CD8-positive, alpha-beta memory T cell (primary cell): Measurements from ENCODE around the gene GUCY1A2. TPM values are rescaled to one million over a fixed set of nuclear protein-coding genes. Genes with fewer than 3 reads are reported as not detected.
"Not testable (repeated sequence)": the region's sequence is repeated elsewhere in the genome, so short reads cannot be mapped to it uniquely, and the experiment has no call there.

Experiments
- CTCF ChIA-PET: fragments of 350-600 bp; sonication (Branson Sonifier 250); formaldehyde crosslinking; loops from one replicate; lab custom pipeline; 2021; ENCODE audit warnings: antibody characterized with exemption; lab: Charles Lee
- POLR2A ChIA-PET: fragments of 350-600 bp; sonication (Branson Sonifier 250); formaldehyde crosslinking; loops from one replicate; lab custom pipeline; 2021; ENCODE audit warnings: antibody characterized with exemption; lab: Charles Lee
- DNase-seq, 5 donors: peaks; one replicate each; pipeline versions ENCODE4 v3.0.0 to v3.0.0-alpha.2; 2020 to 2022; ENCODE audit warnings: mixed read lengths in 1 of 5
- H3K27ac ChIP-seq: one replicate; pipeline ENCODE4 v1.7.0; 2013; ENCODE audit warnings: low read depth, mild to moderate bottlenecking, low read length, moderate library complexity
- H3K27me3 ChIP-seq: 2 replicates; pipeline ENCODE4 v1.7.0; 2013; ENCODE audit warnings: low read length, mild to moderate bottlenecking; ENCODE audit not compliant: insufficient read depth, poor library complexity, severe bottlenecking
- H3K36me3 ChIP-seq: 2 replicates; pipeline ENCODE4 v1.7.0; 2013; ENCODE audit warnings: mild to moderate bottlenecking, low read length, moderate library complexity; ENCODE audit not compliant: insufficient read depth
- H3K4me1 ChIP-seq: 2 replicates; pipeline ENCODE4 v1.7.0; 2013; ENCODE audit warnings: mild to moderate bottlenecking, low read length, moderate library complexity; ENCODE audit not compliant: insufficient read depth
- H3K4me3 ChIP-seq: 2 replicates; pipeline ENCODE4 v1.7.0; 2013; ENCODE audit warnings: mild to moderate bottlenecking, low read length
- H3K9me3 ChIP-seq: 2 replicates; pipeline ENCODE4 v1.7.0; 2013; ENCODE audit warnings: mild to moderate bottlenecking, low read length
- H3K27ac Mint-ChIP-seq, 8 donors: one replicate each; pipeline ENCODE4 v1.8.0; 2020 to 2021; ENCODE audit warnings: mixed read lengths in 8 of 8, mild to moderate bottlenecking in 6 of 8, inconsistent platforms in 3 of 8, moderate library complexity in 3 of 8
- H3K27me3 Mint-ChIP-seq, 2 donors: one replicate each; pipeline ENCODE4 v1.8.0; 2020 to 2021; ENCODE audit warnings: mixed read lengths in 2 of 2, mild to moderate bottlenecking in 1 of 2, moderate library complexity in 1 of 2
- H3K36me3 Mint-ChIP-seq, 3 donors: one replicate each; pipeline ENCODE4 v1.8.0; 2020 to 2021; ENCODE audit warnings: mixed read lengths in 3 of 3, inconsistent platforms in 1 of 3, mild to moderate bottlenecking in 1 of 3
- H3K4me1 Mint-ChIP-seq, 3 donors: one replicate each; pipeline ENCODE4 v1.8.0; 2020 to 2021; ENCODE audit warnings: mixed read lengths in 3 of 3, inconsistent platforms in 1 of 3, mild to moderate bottlenecking in 1 of 3
- H3K4me3 Mint-ChIP-seq, 7 donors: one replicate each; pipeline ENCODE4 v1.8.0; 2020 to 2021; ENCODE audit warnings: mixed read lengths in 7 of 7, mild to moderate bottlenecking in 6 of 7, moderate library complexity in 4 of 7, inconsistent platforms in 2 of 7
- H3K9me3 Mint-ChIP-seq, 5 donors: one replicate each; pipeline ENCODE4 v1.8.0; 2020 to 2022; ENCODE audit warnings: mixed read lengths in 5 of 5, mild to moderate bottlenecking in 3 of 5, moderate library complexity in 2 of 5, inconsistent platforms in 1 of 5
- polyA plus RNA-seq: library from polyadenylated mRNA; unstranded; fragments of 300-500 nt; fragmentation: Illumina TruSeq; gene quantifications from one replicate; pipeline ENCODE4 v1.2.3, GENCODE V29; 2021
- total RNA-seq, 2 experiments: library from RNA; stranded (reverse); gene quantifications; one replicate each; pipeline ENCODE4 v1.2.3, GENCODE V29; 2021

Gene GUCY1A2
- not detected for total RNA-seq
- not detected for polyA plus RNA-seq

- Histone ChIP-seq H3K4me3 (no peak within 1 kb of the TSS), H3K27ac (no peak within 1 kb of the TSS), H3K4me1 (no peaks in the 10 kb centered on the region), H3K9me3 (no peaks in the 10 kb centered on the region), H3K27me3 (peaks cover 4% of the 10 kb centered on the region), H3K36me3 (no peaks in the 10 kb centered on the region)
- no peak for DNase-seq
- Mint-ChIP-seq H3K4me1 (peaks cover 3 to 11% (median 8%) of the 10 kb centered on the region in 3 donors), H3K36me3 (peaks cover 0 to 4% (median 0%) of the 10 kb centered on the region in 3 donors), H3K27ac (no peak within 1 kb of the TSS), H3K27me3 (peaks cover 24 to 57% of the 10 kb centered on the region in 2 donors), H3K9me3 (peaks cover 0 to 6% (median 5%) of the 10 kb centered on the region in 5 donors), H3K4me3 (peak within 1 kb of the TSS in 2 of 7 donors; percentile 16 to 49)
- CTCF ChIA-PET: no interaction called here
- POLR2A ChIA-PET: no interaction called here
These were observed at the start of gene GUCY1A2 for GRCh38 chr11:107018219-107018901. Gene GUCY1A2, minus strand, starts transcription at chr11:107018476. Its CDS starts 421 bp downstream, at chr11:107018055.

GRCh38 chr11:107054391-107054790 is 36.1 kb upstream of the GUCY1A2 start:
- CTCF ChIA-PET: no interaction called here
- Histone ChIP-seq H3K4me1 (no peaks in the 10 kb centered on the region), H3K36me3 (no peaks in the 10 kb centered on the region), H3K9me3 (no peaks in the 10 kb centered on the region), H3K27ac (no peak overlapping the region), H3K4me3 (no peak overlapping the region), H3K27me3 (no peaks in the 10 kb centered on the region)
- DNase-seq: no peak
- POLR2A ChIA-PET: no interaction called here
- Mint-ChIP-seq H3K27ac (no peak overlapping the region), H3K4me3 (no peak overlapping the region), H3K9me3 (peaks cover 14 to 33% (median 22%) of the 10 kb centered on the region in 5 donors), H3K4me1 (no peaks in the 10 kb centered on the region), H3K36me3 (no peaks in the 10 kb centered on the region), H3K27me3 (no peaks in the 10 kb centered on the region)

GRCh38 chr11:107051332-107051731 is 33.1 kb upstream of the GUCY1A2 start:
- H3K4me1 ChIP-seq, H3K27me3 Mint-ChIP-seq, H3K4me1 Mint-ChIP-seq, H3K27ac ChIP-seq, H3K27me3 ChIP-seq, DNase-seq, H3K27ac Mint-ChIP-seq, H3K4me3 ChIP-seq, POLR2A ChIA-PET, H3K36me3 ChIP-seq, H3K4me3 Mint-ChIP-seq, H3K36me3 Mint-ChIP-seq, H3K9me3 ChIP-seq, CTCF ChIA-PET: not testable (repeated sequence)
- H3K9me3 Mint-ChIP-seq: peaks cover 14 to 33% (median 22%) of the 10 kb centered on the region in 5 donors

GRCh38 chr11:107050899-107051298 is 32.6 kb upstream of the GUCY1A2 start:
- H3K27ac ChIP-seq, H3K4me1 ChIP-seq, H3K4me3 ChIP-seq, H3K4me3 Mint-ChIP-seq, DNase-seq, H3K36me3 Mint-ChIP-seq, H3K4me1 Mint-ChIP-seq, POLR2A ChIA-PET, H3K27ac Mint-ChIP-seq, H3K36me3 ChIP-seq, H3K27me3 ChIP-seq, CTCF ChIA-PET, H3K9me3 ChIP-seq, H3K27me3 Mint-ChIP-seq: not testable (repeated sequence)
- peaks cover 11 to 33% (median 22%) of the 10 kb centered on the region in 5 donors for H3K9me3 Mint-ChIP-seq

GRCh38 chr11:107050121-107050520 is 31.8 kb upstream of the GUCY1A2 start:
- DNase-seq: no peak
- CTCF ChIA-PET: no interaction called here
- Mint-ChIP-seq H3K4me1 (no peaks in the 10 kb centered on the region), H3K4me3 (no peak overlapping the region), H3K9me3 (peaks cover 17 to 35% (median 22%) of the 10 kb centered on the region in 5 donors), H3K27me3 (no peaks in the 10 kb centered on the region), H3K36me3 (no peaks in the 10 kb centered on the region), H3K27ac (no peak overlapping the region)
- Histone ChIP-seq H3K27me3 (no peaks in the 10 kb centered on the region), H3K9me3 (no peaks in the 10 kb centered on the region), H3K4me1 (no peaks in the 10 kb centered on the region), H3K36me3 (no peaks in the 10 kb centered on the region), H3K4me3 (no peak overlapping the region), H3K27ac (no peak overlapping the region)
- POLR2A ChIA-PET: no interaction called here

- CTCF ChIA-PET: no interaction called here
- no peak overlapping the region for H3K27ac ChIP-seq
- no peaks in the 10 kb centered on the region for H3K27me3 Mint-ChIP-seq
- no peak for DNase-seq
- no peaks in the 10 kb centered on the region for H3K36me3 Mint-ChIP-seq
- H3K9me3 ChIP-seq: no peaks in the 10 kb centered on the region
- no peaks in the 10 kb centered on the region for H3K4me1 ChIP-seq
- no peaks in the 10 kb centered on the region for H3K4me1 Mint-ChIP-seq
- H3K27ac Mint-ChIP-seq: no peak overlapping the region
- H3K4me3 ChIP-seq: no peak overlapping the region
- H3K27me3 ChIP-seq: no peaks in the 10 kb centered on the region
- no peak overlapping the region for H3K4me3 Mint-ChIP-seq
- peaks cover 0 to 9% (median 6%) of the 10 kb centered on the region in 5 donors for H3K9me3 Mint-ChIP-seq
- no peaks in the 10 kb centered on the region for H3K36me3 ChIP-seq
- POLR2A ChIA-PET: no interaction called here
These were observed 26.2 kb upstream of the GUCY1A2 start for GRCh38 chr11:107044503-107044902.

- Mint-ChIP-seq H3K27me3 (no peaks in the 10 kb centered on the region), H3K4me1 (no peaks in the 10 kb centered on the region), H3K36me3 (no peaks in the 10 kb centered on the region), H3K9me3 (peaks cover 0 to 8% (median 6%) of the 10 kb centered on the region in 5 donors), H3K27ac (no peak overlapping the region), H3K4me3 (no peak overlapping the region)
- H3K27ac ChIP-seq: no peak overlapping the region
- no peaks in the 10 kb centered on the region for H3K4me1 ChIP-seq
- no peaks in the 10 kb centered on the region for H3K27me3 ChIP-seq
- no peak overlapping the region for H3K4me3 ChIP-seq
- no peaks in the 10 kb centered on the region for H3K36me3 ChIP-seq
- no peak for DNase-seq
- ChIA-PET POLR2A (no interaction called here), CTCF (no interaction called here)
- H3K9me3 ChIP-seq: no peaks in the 10 kb centered on the region
These were observed 25.1 kb upstream of the GUCY1A2 start for GRCh38 chr11:107043242-107044006.

- ChIA-PET POLR2A (no interaction called here), CTCF (no interaction called here)
- Mint-ChIP-seq H3K36me3 (no peaks in the 10 kb centered on the region), H3K27me3 (no peaks in the 10 kb centered on the region), H3K9me3 (peaks cover 0 to 8% (median 4%) of the 10 kb centered on the region in 5 donors), H3K4me1 (no peaks in the 10 kb centered on the region), H3K4me3 (no peak overlapping the region), H3K27ac (no peak overlapping the region)
- DNase-seq: no peak
- no peak overlapping the region for H3K4me3 ChIP-seq
- no peaks in the 10 kb centered on the region for H3K36me3 ChIP-seq
- H3K27ac ChIP-seq: no peak overlapping the region
- no peaks in the 10 kb centered on the region for H3K4me1 ChIP-seq
- no peaks in the 10 kb centered on the region for H3K27me3 ChIP-seq
- no peaks in the 10 kb centered on the region for H3K9me3 ChIP-seq
These were observed 24.5 kb upstream of the GUCY1A2 start for GRCh38 chr11:107042748-107043147.
